HepG2 (cell line): ENCODE data around the gene CELF6. TPM values are rescaled to one million over a fixed set of nuclear protein-coding genes. Genes with fewer than 3 reads are reported as not detected.

Experiments
- ATAC-seq: fragments of 200-7000 bp; cut with Tn5 transposase; 3 replicates; pipeline ENCODE4 v1.9.1; 2020; ENCODE audit warnings: mild to moderate bottlenecking, moderate library complexity
- BruUV-seq: library from RNA; stranded (reverse); fragments of 400-500 nt; replicated peaks from 2 replicates; lab custom pipeline; 2021; lab: Mats Ljungman, UMichigan
- CTCF ChIA-PET: fragments of 300-600 bp; formaldehyde crosslinking; extraction: SDS; loops from one replicate; lab custom pipeline; 2021; ENCODE audit warnings: low total read pairs, inconsistent platforms, low intra/inter-chr PET ratio; lab: Yijun Ruan, JAX
- POLR2A ChIA-PET: fragments of 350-600 bp; sonication (Branson Sonifier 250); formaldehyde crosslinking; loops from one replicate; lab custom pipeline; 2020; ENCODE audit warnings: antibody characterized with exemption, inconsistent platforms; lab: Yijun Ruan, JAX
- DNase-seq: peaks from one replicate; pipeline ENCODE4 v3.0.0-alpha.2; 2015; ENCODE audit warnings: low spot score
- FAIRE-seq: peaks from 3 replicates; lab custom pipeline; 2011; peaks lifted over from hg19 to GRCh38; lab: Jason Lieb, UNC
- H2AFZ ChIP-seq: one replicate; pipeline ENCODE4 v1.6.1; 2011; ENCODE audit warnings: low read length, inconsistent platforms
- H3K27ac ChIP-seq: fragments of 300-600 bp; 3 replicates; pipeline ENCODE4 v1.8.0; 2011; ENCODE audit warnings: mixed run types, mild to moderate bottlenecking, mixed read lengths, low read length, inconsistent platforms; ENCODE audit not compliant: insufficient read depth; ENCODE audit errors: extremely low read length
- H3K27me3 ChIP-seq, 2 experiments: fragments of 200-600 bp in 1 of 2; 2 replicates in 1 of 2; 3 replicates in 1 of 2; pipeline versions ENCODE4 v1.6.0 to v1.8.0; 2011; ENCODE audit warnings: low read length in 2 of 2, mild to moderate bottlenecking in 2 of 2, moderate library complexity in 2 of 2, inconsistent platforms in 1 of 2; ENCODE audit not compliant: insufficient read depth in 2 of 2, control insufficient read depth in 1 of 2
- H3K36me3 ChIP-seq, 2 experiments: fragments of 200-600 bp in 1 of 2; replicated peaks in 1 of 2; 2 replicates in 1 of 2; 3 replicates in 1 of 2; pipeline versions ENCODE4 v1.5.1 to v1.8.0; 2011; ENCODE audit warnings: low read length in 2 of 2, inconsistent platforms in 1 of 2; ENCODE audit not compliant: insufficient read depth in 2 of 2, control insufficient read depth in 1 of 2
- H3K4me1 ChIP-seq: 2 replicates; pipeline ENCODE4 v1.5.1; 2012; ENCODE audit warnings: low read length, inconsistent platforms; ENCODE audit not compliant: insufficient read depth
- H3K4me2 ChIP-seq: 2 replicates; pipeline ENCODE4 v1.6.0; 2011; ENCODE audit warnings: low read depth, low read length, inconsistent platforms
- H3K4me3 ChIP-seq, 3 experiments: fragments of 200-600 bp in 1 of 3; sonication (generic), shearing (Covaris generic) in 1 of 3; replicated peaks in 1 of 3; 2 replicates each; pipeline ENCODE4 v1.5.1; 2011 to 2016; ENCODE audit warnings: low read length in 3 of 3, inconsistent platforms in 2 of 3, low read depth in 2 of 3, mild to moderate bottlenecking in 2 of 3, control low read depth in 1 of 3, mixed read lengths in 1 of 3; ENCODE audit not compliant: insufficient read depth in 1 of 3
- H3K79me2 ChIP-seq: one replicate; pipeline ENCODE4 v1.6.1; 2011; ENCODE audit warnings: low read length, inconsistent platforms; ENCODE audit not compliant: insufficient read depth
- H3K9ac ChIP-seq: 2 replicates; pipeline ENCODE4 v1.6.0; 2011; ENCODE audit warnings: mild to moderate bottlenecking, low read depth, low read length, inconsistent platforms; ENCODE audit not compliant: insufficient read depth
- H3K9me3 ChIP-seq: 2 replicates; pipeline ENCODE4 v1.5.1; 2012; ENCODE audit warnings: mild to moderate bottlenecking, low read length
- H4K20me1 ChIP-seq: 2 replicates; pipeline ENCODE4 v1.6.0; 2011; ENCODE audit warnings: inconsistent platforms, mild to moderate bottlenecking, low read length, moderate library complexity; ENCODE audit not compliant: insufficient read depth
- ATF7 ChIP-seq, 2 experiments: fragments of 450-650 bp in 1 of 2; sonication (generic) in 1 of 2; formaldehyde crosslinking in 1 of 2; IDR thresholded peaks; 2 replicates each; pipeline versions ENCODE4 v1.4.0 to v1.6.1; 2016 to 2020; ENCODE audit warnings: antibody characterized with exemption in 1 of 2, mild to moderate bottlenecking in 1 of 2, missing genetic modification reagents in 1 of 2
- SAP130 ChIP-seq: IDR thresholded peaks from 2 replicates; pipeline ENCODE4 v1.6.1; 2016; ENCODE audit warnings: low read depth
- ZNF263 ChIP-seq: sonication (generic); formaldehyde crosslinking; IDR thresholded peaks from 2 replicates; pipeline ENCODE4 v1.4.0; 2020; ENCODE audit warnings: missing genetic modification reagents
- WGBS: methylation state at CpG from one replicate; pipeline ENCODE4 v1.1.6; 2017; ENCODE audit warnings: low lambda C conversion rate; 5-methylcytosine and 5-hydroxymethylcytosine counted together
- in situ Hi-C: cut with HindIII; loops from 2 replicates; pipeline ENCODE4 v1.10.0; 2017; ENCODE audit warnings: low pct_unique_long_range_greater_than_20kb; ENCODE audit not compliant: extremely low pct_ligation_motif_present
- intact Hi-C: fragments of 100-400 bp; cut with micrococcal nuclease; formaldehyde crosslinking; loops from one replicate; pipeline ENCODE4 v1.10.0; 2022; ENCODE audit not compliant: unreplicated experiment
- polyA plus RNA-seq, 8 experiments: library from polyadenylated mRNA; depleted of rRNA in 3 of 8; stranded (reverse) in 7 of 8; unstranded in 1 of 8; fragments of >200 nt; fragmentation: Illumina TruSeq in 4 of 8; extraction: Trizol in 4 of 8; gene quantifications; 2 replicates each; pipeline versions ENCODE4 v1.2.1 to v1.2.3, GENCODE V29; 2011 to 2016; ENCODE audit warnings: low read depth in 4 of 8, missing spikeins in 1 of 8, mixed read lengths in 1 of 8; ENCODE audit not compliant: insufficient read depth in 1 of 8
- total RNA-seq, 5 experiments: library from RNA; depleted of rRNA; stranded (reverse); fragments of >200 nt; fragmentation: Illumina TruSeq; extraction: Trizol; gene quantifications; 2 replicates each; pipeline ENCODE4 v1.2.3, GENCODE V29; 2016; ENCODE audit warnings: low read depth in 1 of 5

Gene CELF6
- total and polyA plus RNA-seq, 2 of the 13 experiments (the other 11 are each of a cell fraction or from before 2014, with no cell fraction given): 0.49 to 0.94 TPM

GRCh38 chr15:72242775-72243370, 77.1 kb downstream of the CELF6 start:
- ATAC-seq (no peak), DNase-seq (no peak), FAIRE-seq (no peak)
- no TSS peak for BruUV-seq
- no peaks in the 10 kb centered on the region for H3K36me3 ChIP-seq
- H3K27me3 ChIP-seq: peaks cover 0 to 6% of the 10 kb centered on the region in 2 experiments; a peak in 2 of 5 replicates
- WGBS: 16% methylated on average over 2 of the region's 2 CpGs
- no peak overlapping the region for H2AFZ ChIP-seq
- in situ Hi-C loops: no loop called here
- TF ChIP-seq SAP130: no peak
- no peak overlapping the region for H3K4me2 ChIP-seq
- H3K79me2 ChIP-seq: no peaks in the 10 kb centered on the region
- H3K4me3 ChIP-seq: no peak overlapping the region
- POLR2A ChIA-PET: no interaction called here
- no peaks in the 10 kb centered on the region for H3K9me3 ChIP-seq
- CTCF ChIA-PET: no interaction called here
- intact Hi-C loops: no loop called here
- H3K9ac ChIP-seq: no peak overlapping the region
- peaks cover 13% of the 10 kb centered on the region for H3K4me1 ChIP-seq
- no peaks in the 10 kb centered on the region for H4K20me1 ChIP-seq
- no peak overlapping the region for H3K27ac ChIP-seq

GRCh38 chr15:72239652-72240051, 80.3 kb downstream of the CELF6 start:
- H3K79me2 ChIP-seq: no peaks in the 10 kb centered on the region
- ATAC-seq (no peak), DNase-seq (no peak), FAIRE-seq (no peak)
- H2AFZ ChIP-seq: no peak overlapping the region
- peaks cover 0 to 6% of the 10 kb centered on the region in 2 experiments; a peak in 2 of 5 replicates for H3K27me3 ChIP-seq
- H3K36me3 ChIP-seq: no peaks in the 10 kb centered on the region
- H3K4me2 ChIP-seq: no peak overlapping the region
- intact Hi-C loops: no loop called here
- ChIA-PET CTCF (no interaction called here), POLR2A (no interaction called here)
- no peak overlapping the region for H3K27ac ChIP-seq
- peaks cover 43% of the 10 kb centered on the region for H3K4me1 ChIP-seq
- no TSS peak for BruUV-seq
- in situ Hi-C loops: no loop called here
- no peak overlapping the region for H3K9ac ChIP-seq
- TF ChIP-seq ZNF263 (CRISPR knock-in tag) (no peak), ATF7 (IDR thresholded peaks at IDR 0.05) (peak; percentile 57; the same call in 1 of the 2 replicates), ATF7 (CRISPR knock-in tag; IDR thresholded peaks at IDR 0.05) (no peak)
- H3K9me3 ChIP-seq: no peaks in the 10 kb centered on the region
- no peak overlapping the region for H3K4me3 ChIP-seq
- H4K20me1 ChIP-seq: no peaks in the 10 kb centered on the region
